HUDEP-2 (cell line): ENCODE data around the gene GPR35.
"Not testable (repeated sequence)": the region's sequence is repeated elsewhere in the genome, so short reads cannot be mapped to it uniquely, and the experiment has no call there.

ENCODE experiments used
- DNase-seq, 76 experiments: peaks; one replicate each; lab custom pipeline; 2025; ENCODE audit not compliant: unreplicated experiment in 76 of 76; lab: John Stamatoyannopoulos, UW

The GPR35 gene

DNA sequence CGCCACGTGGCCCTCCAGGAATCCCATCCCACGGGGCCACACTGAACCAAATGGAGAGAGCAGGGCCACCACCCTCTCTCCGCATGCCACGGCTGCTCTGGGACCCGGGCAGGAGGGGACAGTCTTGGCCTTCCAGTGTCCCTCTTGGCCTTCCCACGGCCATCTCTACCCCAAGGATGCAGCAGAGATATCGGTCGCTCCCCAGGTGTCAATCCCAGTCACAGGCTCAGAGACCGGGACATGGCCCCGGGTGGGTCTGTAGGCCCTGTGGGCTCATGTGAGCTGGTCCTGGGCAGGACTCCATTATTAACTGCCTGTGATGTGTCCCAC lies 23.5 kb upstream of the GPR35 start:
- DNase-seq = no peak

- DNase-seq = no peak
These were observed 22.8 kb upstream of the GPR35 start for GRCh38 chr2:240602266-240603050.

GRCh38 chr2:240603081-240603835 lies 22.0 kb upstream of the GPR35 start:
- DNase-seq = no peak

DNA sequence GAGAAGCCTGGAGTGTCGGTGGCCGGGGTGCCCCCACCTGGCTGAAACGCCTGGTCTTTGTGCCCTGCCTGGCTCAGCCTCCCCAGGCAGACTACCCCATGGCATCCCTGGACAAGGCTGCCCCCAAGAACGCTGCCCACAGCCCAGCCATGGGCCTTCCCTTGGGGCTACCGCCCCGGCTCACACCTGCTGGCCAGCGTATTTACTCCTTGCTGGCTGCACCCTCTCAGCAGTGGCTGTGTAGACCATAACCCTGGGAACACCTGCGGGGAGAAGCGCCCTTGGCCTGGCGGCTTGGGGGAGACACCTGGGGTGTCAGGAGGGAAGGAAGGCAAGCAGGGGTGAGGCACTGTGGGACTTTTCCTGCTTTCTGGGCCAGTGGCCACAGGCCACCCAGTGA lies 21.4 kb upstream of the GPR35 start:
- no peak for DNase-seq

GRCh38 chr2:240604291-240604938 lies 20.9 kb upstream of the GPR35 start:
- peak in 12 of 76 experiments; percentile 2 to 46 (median 19) for DNase-seq

- no peak for DNase-seq
These were observed 20.2 kb upstream of the GPR35 start for GRCh38 chr2:240604939-240605716.

- DNase-seq = no peak
These were observed 19.2 kb upstream of the GPR35 start for GRCh38 chr2:240605867-240606743.

GRCh38 chr2:240611601-240612210 lies 13.6 kb upstream of the GPR35 start:
- no peak for DNase-seq

GRCh38 chr2:240613781-240614180 lies 11.5 kb upstream of the GPR35 start:
- DNase-seq = no peak

- no peak for DNase-seq
These were observed 10.9 kb upstream of the GPR35 start for GRCh38 chr2:240614391-240614790.

- peak in 5 of 76 experiments; percentile 5 to 38 (median 10) for DNase-seq
These were observed 9.9 kb upstream of the GPR35 start for GRCh38 chr2:240615396-240615795.

DNA sequence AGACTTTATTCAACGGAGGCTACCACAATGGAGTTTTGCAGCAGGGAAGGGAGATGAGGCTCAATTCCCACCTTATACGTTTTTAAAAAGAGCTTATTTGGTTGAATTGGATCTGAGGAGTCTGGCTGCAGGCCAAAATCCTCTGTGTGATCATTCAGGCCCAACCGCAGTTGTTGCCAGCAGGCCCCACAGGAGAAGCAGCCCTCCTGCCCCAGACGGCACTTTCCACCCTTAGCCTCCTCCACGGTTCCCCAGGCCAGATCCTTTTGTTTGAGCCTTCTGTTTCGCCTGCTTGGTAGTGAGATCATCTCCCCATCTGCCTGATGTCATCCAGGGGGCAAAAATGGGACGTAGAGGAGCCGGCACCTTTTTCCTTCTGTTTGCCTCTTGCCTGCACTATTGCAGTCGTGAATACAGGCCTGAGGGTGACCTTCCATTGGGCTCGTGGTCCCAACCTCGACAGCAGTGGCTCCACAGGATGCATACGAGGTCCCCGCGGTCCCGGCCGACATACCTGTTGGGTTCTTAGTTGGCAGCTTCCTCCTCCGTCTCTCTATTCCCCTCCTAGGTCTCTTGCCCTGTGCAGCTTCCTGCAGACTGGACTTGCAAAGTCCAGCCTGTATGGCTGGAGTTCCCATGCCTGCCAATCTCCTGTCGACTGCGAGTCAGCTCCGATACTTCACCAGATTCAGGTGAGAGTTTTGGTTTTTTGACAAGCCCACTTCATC lies 9.3 kb upstream of the GPR35 start:
- peak in 10 of 76 experiments; percentile 4 to 47 (median 12) for DNase-seq

DNA sequence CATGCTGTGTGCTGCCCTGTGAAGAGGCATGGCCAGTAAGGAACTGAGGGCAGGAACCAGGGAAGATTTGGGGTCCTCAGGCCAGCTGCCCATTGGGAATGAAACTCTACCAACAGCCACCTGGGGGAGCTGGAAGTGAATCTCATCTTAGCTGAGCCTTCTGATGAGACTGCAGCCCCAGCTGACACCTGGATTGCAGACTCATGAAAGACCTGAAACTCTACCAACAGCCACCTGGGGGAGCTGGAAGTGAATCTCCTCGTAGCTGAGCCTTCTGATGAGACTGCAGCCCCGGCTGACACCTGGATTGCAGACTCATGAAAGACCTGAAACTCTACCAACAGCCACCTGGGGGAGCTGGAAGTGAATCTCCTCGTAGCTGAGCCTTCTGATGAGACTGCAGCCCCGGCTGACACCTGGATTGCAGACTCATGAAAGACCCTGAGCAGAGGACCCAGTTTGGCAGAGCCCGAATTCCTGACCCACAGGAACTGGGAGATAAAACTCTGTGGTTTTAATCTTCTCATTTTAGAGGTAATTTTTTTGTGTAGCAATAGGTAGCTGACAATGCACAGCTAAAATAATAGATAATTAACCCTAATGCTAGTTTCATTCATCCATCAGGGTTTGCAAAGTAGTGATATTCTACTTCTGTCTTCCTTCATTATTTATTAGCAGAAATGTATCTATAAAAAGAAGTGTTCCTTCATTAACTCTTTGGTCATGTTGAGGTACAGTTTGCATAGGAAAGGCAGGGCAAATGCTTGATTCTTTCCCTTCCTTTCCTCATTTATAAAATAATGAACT lies 8.2 kb upstream of the GPR35 start:
- DNase-seq = not testable (repeated sequence)

GRCh38 chr2:240618776-240619175 lies 6.5 kb upstream of the GPR35 start:
- no peak for DNase-seq

GRCh38 chr2:240619506-240620148 lies 5.7 kb upstream of the GPR35 start:
- DNase-seq = no peak

GRCh38 chr2:240620149-240620731 lies 5.0 kb upstream of the GPR35 start:
- DNase-seq = no peak

- DNase-seq = no peak
These were observed 4.4 kb upstream of the GPR35 start for GRCh38 chr2:240620859-240621258.
